GM12873 (cell line): ENCODE data around the gene PTPN2.

ENCODE experiments used
- CTCF ChIP-seq: IDR thresholded peaks from 2 replicates; pipeline ENCODE4 v1.5.1; 2012; ENCODE audit warnings: low read depth, mild to moderate bottlenecking, moderate library complexity, low read length, control low read depth; ENCODE audit not compliant: insufficient read depth; ENCODE audit errors: missing control alignments

Gene PTPN2

DNA sequence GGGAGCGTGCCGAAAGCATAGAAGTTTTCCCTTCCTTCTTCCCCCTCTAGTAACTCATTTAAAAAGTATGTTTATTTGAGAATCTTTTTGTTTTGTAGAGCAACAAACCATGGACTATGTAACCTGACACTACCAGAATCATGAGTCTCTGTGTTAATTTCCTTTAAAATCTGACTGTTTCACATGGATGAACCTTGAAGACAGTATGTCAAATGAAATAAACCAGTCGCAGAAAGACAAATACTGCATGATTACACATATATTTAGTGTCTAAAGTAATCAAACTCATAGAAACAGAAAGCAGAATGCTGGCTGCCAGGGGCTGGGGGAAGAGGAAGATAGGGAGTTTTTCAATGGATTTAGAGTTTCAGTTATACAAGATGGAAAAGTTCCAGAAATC lies 32.3 kb downstream of the PTPN2 start:
- no peak for TF ChIP-seq CTCF

- no peak for TF ChIP-seq CTCF
Measured at GRCh38 chr18:12849548-12849947, 34.5 kb downstream of the PTPN2 start.

DNA sequence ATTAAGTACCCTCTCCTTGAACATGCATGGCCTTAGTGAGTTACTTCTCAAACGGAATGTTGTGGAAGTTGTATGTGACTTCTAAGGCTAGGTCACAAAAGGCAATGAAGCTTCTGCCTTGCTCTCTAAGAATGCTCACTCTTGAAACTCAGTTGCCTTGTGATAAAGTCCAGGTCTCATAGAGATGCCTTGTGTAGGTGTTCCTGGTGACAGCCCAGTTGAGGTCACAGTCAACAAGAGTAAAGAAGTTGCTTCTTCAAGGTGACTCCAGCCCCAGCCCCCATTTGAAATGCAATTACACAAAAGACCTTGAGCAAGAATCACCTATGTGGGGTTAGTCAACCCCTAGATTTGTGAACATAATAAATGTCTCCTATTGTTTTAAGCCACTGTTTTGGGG lies 35.6 kb downstream of the PTPN2 start:
- no peak for TF ChIP-seq CTCF

GRCh38 chr18:12844391-12844790 lies 39.6 kb downstream of the PTPN2 start:
- TF ChIP-seq CTCF: no peak

- TF ChIP-seq CTCF: no peak
Measured at GRCh38 chr18:12843420-12844350, 40.4 kb downstream of the PTPN2 start.

DNA sequence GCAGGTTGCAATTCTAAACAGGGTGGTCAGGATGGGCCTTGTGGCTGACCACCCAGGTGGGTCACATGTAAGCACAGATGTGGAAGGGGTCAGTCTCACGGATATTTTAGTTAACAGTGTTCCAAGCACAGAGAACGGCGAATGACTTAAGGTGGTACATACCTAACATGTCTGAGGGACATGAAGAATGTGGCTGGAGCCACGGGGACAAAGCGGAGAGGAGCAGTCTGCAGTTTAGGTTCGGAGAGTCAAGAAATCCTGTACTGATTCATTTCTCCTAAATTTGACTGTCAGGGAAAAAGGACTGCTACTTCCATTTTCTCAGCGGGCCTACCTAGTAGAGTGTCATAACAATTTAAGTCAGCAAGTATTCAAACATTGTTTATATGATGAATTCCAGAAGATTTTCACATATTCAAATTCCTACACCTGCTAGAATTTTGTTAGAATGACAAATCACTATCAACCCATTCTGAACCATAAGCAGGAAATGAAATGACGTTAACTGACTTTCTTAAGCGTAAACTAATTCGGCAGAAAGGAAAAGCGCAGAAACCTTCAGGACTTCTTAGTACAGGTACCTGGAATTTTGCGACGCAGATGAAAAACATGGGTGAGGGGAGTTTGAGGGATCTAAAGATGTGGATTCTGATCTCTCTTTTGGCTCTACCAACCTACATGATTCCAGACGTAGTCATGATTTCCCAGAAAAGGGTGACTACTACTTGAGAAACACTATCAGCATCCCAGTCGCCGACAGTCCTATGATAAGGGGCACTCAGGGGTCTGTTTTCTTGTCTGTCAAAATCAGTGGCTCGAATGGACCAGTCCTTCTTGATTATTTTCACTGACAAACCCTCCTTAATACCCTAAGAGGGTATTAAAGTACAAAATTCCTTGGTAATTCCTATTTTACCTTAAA lies 41.3 kb downstream of the PTPN2 start:
- no peak for TF ChIP-seq CTCF

- no peak for TF ChIP-seq CTCF
Measured at GRCh38 chr18:12841070-12841469, 43.0 kb downstream of the PTPN2 start.
